NCI-H510A (cell line): Measurements from ENCODE around the gene LRRC27.
"Not testable (repeated sequence)": the region's sequence is repeated elsewhere in the genome, so short reads cannot be mapped to it uniquely, and the experiment has no call there.

ENCODE experiments used
- DNase-seq: peaks from one replicate; lab custom pipeline; 2025; lab: John Stamatoyannopoulos, UW

Gene LRRC27

DNA sequence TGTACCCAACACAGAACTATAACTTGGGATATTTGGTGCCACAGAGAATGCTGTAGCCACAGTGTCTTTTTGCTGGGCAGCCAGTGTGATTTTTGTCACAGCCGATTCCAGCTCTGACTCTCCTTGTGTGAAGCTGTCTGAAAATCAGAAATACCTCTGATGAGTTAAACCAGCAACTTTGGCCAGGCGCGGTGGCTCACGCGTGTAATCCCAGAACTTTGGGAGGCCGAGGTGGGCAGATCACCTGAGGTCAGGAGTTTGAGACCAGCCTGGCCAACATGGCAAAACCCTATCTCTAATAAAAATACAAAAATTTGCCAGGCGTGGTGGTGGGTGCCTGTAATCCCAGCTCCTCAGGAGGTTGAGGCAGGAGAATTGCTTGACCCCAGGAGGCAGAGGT lies 5.9 kb downstream of the LRRC27 start:
- not testable (repeated sequence) for DNase-seq

DNA sequence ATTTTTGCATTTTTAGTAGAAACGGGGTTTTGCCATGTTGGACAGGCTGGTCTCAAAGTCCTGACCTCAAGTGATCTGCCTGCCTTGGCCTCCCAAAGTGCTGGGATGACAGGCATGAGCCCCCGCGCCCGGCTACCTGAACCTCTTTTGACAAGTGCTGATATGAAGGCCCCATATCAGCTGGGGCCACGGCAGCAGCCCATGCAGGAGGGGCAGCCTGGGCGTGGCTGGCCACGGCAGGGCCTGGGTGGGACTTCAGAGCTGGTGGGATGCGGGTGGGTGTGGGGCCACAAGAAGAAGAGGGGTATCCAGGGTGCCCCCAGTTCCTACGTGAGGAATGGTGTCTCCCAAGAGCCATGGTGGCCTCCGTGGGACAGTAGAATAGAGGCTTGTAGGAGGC lies 6.9 kb downstream of the LRRC27 start:
- DNase-seq = no peak

DNA sequence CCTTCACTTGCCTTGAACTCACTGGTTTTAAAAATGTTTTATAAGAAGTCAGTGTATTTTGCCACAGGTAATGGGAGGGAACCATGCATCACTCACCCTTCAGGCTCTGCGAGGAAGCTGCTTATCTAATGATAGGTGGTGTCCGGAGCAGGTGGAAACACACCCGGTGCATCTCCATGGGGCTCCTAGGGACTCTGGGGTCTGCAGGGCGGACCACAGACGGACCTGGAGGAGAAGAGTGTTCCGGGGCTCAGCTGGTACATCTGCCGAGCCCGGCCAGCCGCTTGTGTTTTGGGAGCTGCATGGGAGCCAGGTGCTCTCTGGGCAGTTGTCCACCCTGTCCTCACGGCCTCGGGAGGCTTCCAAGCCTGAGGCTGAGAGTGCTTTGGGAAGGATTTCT lies 7.3 kb downstream of the LRRC27 start:
- no peak for DNase-seq

GRCh38 chr10:132341017-132341416 lies 9.0 kb downstream of the LRRC27 start:
- no peak for DNase-seq

GRCh38 chr10:132341781-132342180 lies 9.8 kb downstream of the LRRC27 start:
- DNase-seq = no peak

GRCh38 chr10:132342553-132342952 lies 10.6 kb downstream of the LRRC27 start:
- DNase-seq = no peak

DNA sequence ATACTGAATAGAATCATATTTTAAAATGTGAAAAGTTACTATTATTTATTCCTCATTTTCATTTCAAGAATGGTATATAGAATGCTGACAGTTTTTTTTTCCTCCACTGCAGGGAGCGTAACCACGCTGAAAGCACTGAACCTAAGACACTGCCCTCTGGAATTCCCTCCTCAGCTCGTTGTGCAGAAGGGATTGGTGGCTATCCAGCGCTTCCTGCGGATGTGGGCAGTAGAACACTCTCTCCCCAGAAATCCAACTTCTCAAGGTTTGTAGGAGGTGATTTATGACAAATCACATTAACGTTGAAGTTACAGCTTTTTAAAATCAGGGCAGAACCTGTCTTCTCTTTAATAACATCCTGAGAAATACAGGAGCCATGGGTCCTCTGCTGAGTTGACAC lies 12.4 kb downstream of the LRRC27 start:
- no peak for DNase-seq

- DNase-seq = no peak
Measured at GRCh38 chr10:132345345-132345744, 13.4 kb downstream of the LRRC27 start.

GRCh38 chr10:132346806-132347205 lies 14.8 kb downstream of the LRRC27 start:
- no peak for DNase-seq

- no peak for DNase-seq
Measured at GRCh38 chr10:132347211-132347930, 15.4 kb downstream of the LRRC27 start.

- DNase-seq = no peak
Measured at GRCh38 chr10:132347931-132348267, 15.9 kb downstream of the LRRC27 start.

DNA sequence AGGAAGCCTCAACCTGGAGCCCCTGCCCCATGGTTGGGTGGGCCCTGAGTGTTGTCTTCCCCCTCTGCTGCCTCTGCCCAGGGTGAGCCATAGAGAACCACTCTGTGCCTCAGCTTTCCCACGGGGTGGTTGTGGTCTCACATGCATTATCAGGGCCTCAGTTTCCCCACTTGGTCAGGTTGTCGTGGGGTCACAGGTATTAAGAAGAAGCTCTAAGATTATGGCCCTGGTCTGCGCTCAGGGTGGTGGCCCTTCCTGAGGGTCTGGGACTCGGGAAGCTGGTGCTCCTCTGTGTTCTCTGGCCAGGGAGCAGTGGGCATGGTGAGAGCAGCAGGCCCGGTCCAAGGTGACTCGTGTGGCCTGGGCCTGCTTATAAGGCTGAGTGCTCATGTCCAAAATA lies 17.8 kb downstream of the LRRC27 start:
- no peak for DNase-seq

GRCh38 chr10:132350391-132350790 lies 18.4 kb downstream of the LRRC27 start:
- DNase-seq = no peak

- DNase-seq = no peak
Measured at GRCh38 chr10:132350946-132351345, 19.0 kb downstream of the LRRC27 start.

DNA sequence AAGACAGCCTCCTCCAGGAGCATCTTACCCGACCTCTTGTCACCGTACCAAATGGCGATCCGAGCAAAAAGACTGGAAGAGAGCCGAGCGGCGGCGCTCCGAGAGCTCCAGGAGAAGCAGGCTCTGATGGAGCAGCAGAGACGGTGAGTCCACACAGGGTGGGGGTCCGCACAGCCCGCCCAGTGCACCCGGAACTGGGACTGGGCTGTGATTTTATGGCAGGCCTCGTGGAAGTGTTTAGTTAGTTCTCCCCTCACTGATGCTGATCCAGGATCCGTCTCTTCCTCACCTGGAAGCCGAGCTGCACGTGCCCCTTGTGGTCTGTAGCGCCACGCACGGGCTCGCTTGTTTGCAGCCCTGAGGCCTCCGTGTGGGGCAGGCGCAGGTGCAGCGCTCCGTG lies 19.6 kb downstream of the LRRC27 start:
- DNase-seq = no peak

GRCh38 chr10:132352462-132353308 lies 20.7 kb downstream of the LRRC27 start:
- not testable (repeated sequence) for DNase-seq

DNA sequence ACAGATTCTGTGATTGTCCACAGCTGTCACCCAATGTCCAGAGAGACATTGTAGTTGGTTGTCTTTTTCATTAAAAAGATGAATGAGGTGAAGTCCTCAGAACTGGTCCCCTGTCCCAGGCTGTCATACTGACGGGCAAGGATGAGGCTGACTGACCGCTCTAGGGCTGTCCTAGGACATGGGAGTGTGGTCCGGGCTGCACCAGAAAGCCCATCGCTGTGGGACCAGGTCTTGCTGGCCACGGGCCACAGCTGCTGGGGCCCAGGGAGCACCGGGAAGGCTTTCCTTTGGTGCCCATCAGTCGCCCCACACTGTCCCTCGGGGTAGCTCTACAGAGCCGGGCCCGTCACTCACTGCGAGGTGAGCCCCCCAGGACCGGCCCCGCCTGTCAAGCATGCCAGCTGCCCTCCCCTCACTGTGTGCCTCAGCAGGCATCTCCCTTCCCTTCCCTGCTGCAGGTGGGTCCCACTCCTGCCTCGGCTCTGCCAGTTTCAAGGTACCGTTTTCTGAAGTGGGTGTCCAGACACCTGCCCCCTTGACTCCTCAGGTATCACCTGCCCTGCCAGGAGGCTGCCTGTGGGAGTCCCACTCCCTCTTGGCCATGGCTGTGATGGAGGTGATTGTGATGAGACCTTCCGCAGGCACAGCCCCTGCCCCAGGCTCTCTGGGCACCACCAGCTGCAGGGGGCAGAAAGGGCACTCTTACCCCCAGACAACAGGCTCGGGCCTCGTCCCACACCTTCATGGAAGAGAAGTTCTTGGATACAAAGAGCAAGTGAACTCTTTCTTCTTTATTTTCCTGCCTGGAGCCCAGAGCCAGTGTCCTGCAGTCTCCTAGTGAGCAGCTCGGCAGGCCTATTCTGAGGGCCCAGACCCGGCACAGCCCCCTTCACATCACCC lies 21.7 kb downstream of the LRRC27 start:
- no peak for DNase-seq

- no peak for DNase-seq
Measured at GRCh38 chr10:132354356-132355094, 22.5 kb downstream of the LRRC27 start.

GRCh38 chr10:132355297-132355696 lies 23.3 kb downstream of the LRRC27 start:
- DNase-seq = no peak

- no peak for DNase-seq
Measured at GRCh38 chr10:132355754-132356153, 23.8 kb downstream of the LRRC27 start.

DNA sequence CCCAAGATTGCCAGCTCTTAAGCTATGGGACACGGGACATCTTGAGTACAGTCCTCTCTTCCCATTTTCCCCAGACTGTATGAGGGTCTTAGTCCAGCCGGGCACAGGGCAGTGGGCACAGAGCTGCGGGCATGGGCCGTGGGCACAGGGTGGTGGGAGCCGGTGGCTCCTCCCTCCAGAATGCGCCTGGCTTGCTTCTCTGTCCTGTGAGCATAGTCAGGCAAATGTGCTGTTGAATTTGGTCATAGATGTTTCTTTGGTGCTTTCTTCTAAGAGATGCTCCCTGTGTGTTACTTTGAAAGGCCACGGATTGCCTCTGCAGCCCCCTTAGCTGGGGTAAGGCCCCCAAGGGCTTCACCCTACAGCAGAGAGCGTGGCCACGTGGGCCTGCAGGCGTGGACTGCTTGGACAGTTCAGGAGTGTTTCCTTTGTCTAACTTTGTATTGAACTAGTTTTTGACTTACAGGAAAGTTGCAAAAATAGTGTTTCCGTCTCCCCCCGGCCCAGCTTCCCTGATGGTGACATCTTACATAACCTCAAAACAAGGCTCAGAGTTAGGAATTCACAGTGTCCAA lies 24.7 kb downstream of the LRRC27 start:
- DNase-seq = no peak
